Neural progenitor cell (in vitro differentiated cells): Measurements from ENCODE around the gene UBE2K.

Experiments
- EZH2phosphoT487 ChIP-seq: fragments of 200-600 bp; sonication (generic); IDR thresholded peaks from 2 replicates; pipeline ENCODE4 v1.6.1; 2017; ENCODE audit warnings: antibody characterized with exemption
- TF ChIP-seq, protein P1 (sequence below): fragments of 200-600 bp; sonication (generic); IDR thresholded peaks from 2 replicates; pipeline ENCODE4 v1.5.1; 2017; ENCODE audit warnings: antibody characterized with exemption, mild to moderate bottlenecking

DNA sequence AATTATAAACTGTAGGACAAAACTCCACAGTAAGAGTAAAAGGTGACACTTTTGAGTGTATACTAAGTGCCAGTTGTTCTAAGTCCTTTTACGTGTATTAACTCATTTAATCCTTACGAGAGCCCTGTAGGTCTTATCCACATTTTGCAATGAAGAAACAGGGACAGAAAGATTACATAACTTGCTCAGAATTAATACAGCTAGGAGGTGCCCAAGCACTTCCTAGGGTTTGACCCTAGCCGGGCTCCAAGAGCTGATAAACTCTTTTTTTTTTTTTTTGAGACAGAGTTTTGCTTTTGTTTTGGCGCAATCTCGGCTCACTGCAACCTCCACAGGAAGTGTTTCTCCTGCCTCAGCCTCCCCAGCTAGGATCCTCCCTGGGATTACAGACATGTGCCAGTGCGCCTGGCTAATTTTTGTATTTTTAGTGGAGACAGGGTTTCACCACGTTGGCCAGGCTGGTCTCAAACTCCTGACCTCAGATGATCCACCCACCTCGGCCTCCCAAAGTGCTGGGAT, 110.4 kb downstream of the UBE2K start:
- no peak for TF ChIP-seq EZH2phosphoT487
- TF ChIP-seq, protein P1, sequence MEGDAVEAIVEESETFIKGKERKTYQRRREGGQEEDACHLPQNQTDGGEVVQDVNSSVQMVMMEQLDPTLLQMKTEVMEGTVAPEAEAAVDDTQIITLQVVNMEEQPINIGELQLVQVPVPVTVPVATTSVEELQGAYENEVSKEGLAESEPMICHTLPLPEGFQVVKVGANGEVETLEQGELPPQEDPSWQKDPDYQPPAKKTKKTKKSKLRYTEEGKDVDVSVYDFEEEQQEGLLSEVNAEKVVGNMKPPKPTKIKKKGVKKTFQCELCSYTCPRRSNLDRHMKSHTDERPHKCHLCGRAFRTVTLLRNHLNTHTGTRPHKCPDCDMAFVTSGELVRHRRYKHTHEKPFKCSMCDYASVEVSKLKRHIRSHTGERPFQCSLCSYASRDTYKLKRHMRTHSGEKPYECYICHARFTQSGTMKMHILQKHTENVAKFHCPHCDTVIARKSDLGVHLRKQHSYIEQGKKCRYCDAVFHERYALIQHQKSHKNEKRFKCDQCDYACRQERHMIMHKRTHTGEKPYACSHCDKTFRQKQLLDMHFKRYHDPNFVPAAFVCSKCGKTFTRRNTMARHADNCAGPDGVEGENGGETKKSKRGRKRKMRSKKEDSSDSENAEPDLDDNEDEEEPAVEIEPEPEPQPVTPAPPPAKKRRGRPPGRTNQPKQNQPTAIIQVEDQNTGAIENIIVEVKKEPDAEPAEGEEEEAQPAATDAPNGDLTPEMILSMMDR, result no peak
